CD4-positive, alpha-beta T cell (primary cell): Measurements from ENCODE around the gene HMSD. TPM values are rescaled to one million over a fixed set of nuclear protein-coding genes. Genes with fewer than 3 reads are reported as not detected.

ENCODE experiments used
- ATAC-seq: fragments of 200-7000 bp; cut with Tn5 transposase; one replicate; pipeline ENCODE4 v1.10.0; 2022; ENCODE audit warnings: mild to moderate bottlenecking; ENCODE audit not compliant: poor library complexity
- CTCF ChIA-PET: fragments of 350-600 bp; sonication (Branson Sonifier 250); formaldehyde crosslinking; loops from one replicate; lab custom pipeline; 2021; ENCODE audit warnings: antibody characterized with exemption, inconsistent platforms; lab: Charles Lee
- POLR2A ChIA-PET: fragments of 350-600 bp; sonication (Branson Sonifier 250); formaldehyde crosslinking; loops from one replicate; lab custom pipeline; 2021; ENCODE audit warnings: antibody characterized with exemption, inconsistent platforms; lab: Charles Lee
- DNase-seq, 14 experiments: peaks; one replicate each; pipeline ENCODE4 v3.0.0-alpha.2; 2013 to 2020; ENCODE audit warnings: mixed read lengths in 2 of 14
- H3K27ac ChIP-seq, 2 donors: one replicate each; pipeline versions ENCODE4 v1.5.1 to v1.7.0; 2013; ENCODE audit warnings: low read length in 2 of 2, low read depth in 1 of 2, mild to moderate bottlenecking in 1 of 2
- H3K27me3 ChIP-seq, 2 experiments: 1 replicate in 1 of 2; 2 replicates in 1 of 2; pipeline versions ENCODE4 v1.6.1 to v1.7.0; 2013; ENCODE audit warnings: low read length in 2 of 2, control low read depth in 1 of 2, mild to moderate bottlenecking in 1 of 2, moderate library complexity in 1 of 2; ENCODE audit not compliant: insufficient read depth in 2 of 2, control insufficient read depth in 1 of 2
- H3K36me3 ChIP-seq: one replicate; pipeline ENCODE4 v1.6.1; 2013; ENCODE audit warnings: low read length, control low read depth; ENCODE audit not compliant: insufficient read depth
- H3K4me1 ChIP-seq: one replicate; pipeline ENCODE4 v1.6.1; 2013; ENCODE audit warnings: low read length, control low read depth; ENCODE audit not compliant: insufficient read depth
- H3K4me3 ChIP-seq: one replicate; pipeline ENCODE4 v1.5.1; 2013; ENCODE audit warnings: mild to moderate bottlenecking, low read length, moderate library complexity
- H3K9me3 ChIP-seq, 2 experiments: 1 replicate in 1 of 2; 2 replicates in 1 of 2; pipeline versions ENCODE4 v1.6.1 to v1.7.0; 2013; ENCODE audit warnings: low read length in 2 of 2, mild to moderate bottlenecking in 2 of 2, control low read depth in 1 of 2, moderate library complexity in 1 of 2; ENCODE audit not compliant: control insufficient read depth in 1 of 2, insufficient read depth in 1 of 2
- H3K27ac Mint-ChIP-seq: one replicate; pipeline ENCODE4 v1.8.0; 2020; ENCODE audit warnings: mixed read lengths
- H3K27me3 Mint-ChIP-seq: one replicate; pipeline ENCODE4 v1.8.0; 2021; ENCODE audit warnings: mixed read lengths
- H3K36me3 Mint-ChIP-seq: one replicate; pipeline ENCODE4 v1.8.0; 2021; ENCODE audit warnings: low read depth, mixed read lengths
- H3K4me1 Mint-ChIP-seq: one replicate; pipeline ENCODE4 v1.8.0; 2021; ENCODE audit warnings: low read depth, mixed read lengths
- H3K4me3 Mint-ChIP-seq: one replicate; pipeline ENCODE4 v1.8.0; 2020; ENCODE audit warnings: mild to moderate bottlenecking, mixed read lengths
- H3K9me3 Mint-ChIP-seq: one replicate; pipeline ENCODE4 v1.8.0; 2020; ENCODE audit warnings: mixed read lengths
- CTCF ChIP-seq: fragments of 200-600 bp; IDR thresholded peaks from one replicate; pipeline ENCODE4 v1.8.0; 2022; ENCODE audit warnings: antibody characterized with exemption, mild to moderate bottlenecking
- intact Hi-C, 2 experiments: fragments of 100-400 bp; cut with DNase I in 1 of 2; cut with micrococcal nuclease in 1 of 2; formaldehyde crosslinking; loops; one replicate each; pipeline versions ENCODE4 v1.15.1 to v1.9.0; 2023 to 2025; cut with DNase I, micrococcal nuclease
- total RNA-seq, 174 experiments: library from RNA in 2 of 174; stranded (reverse) in 2 of 174; gene quantifications; one replicate each; pipeline ENCODE4 v1.2.3 and lab custom pipeline; 2021 to 2026

The HMSD gene
- total RNA-seq, 2 experiments from 2014 or later, result not detected

GRCh38 chr18:63905361-63905760 is 43.7 kb upstream of the HMSD start:
- Mint-ChIP-seq H3K27me3 (peaks cover 27% of the 10 kb centered on the region), H3K27ac (no peak overlapping the region), H3K36me3 (no peaks in the 10 kb centered on the region), H3K4me1 (no peaks in the 10 kb centered on the region), H3K4me3 (no peak overlapping the region), H3K9me3 (no peaks in the 10 kb centered on the region)
- Histone ChIP-seq H3K9me3 (no peaks in the 10 kb centered on the region), H3K36me3 (no peaks in the 10 kb centered on the region), H3K4me1 (no peaks in the 10 kb centered on the region), H3K27me3 (no peaks in the 10 kb centered on the region), H3K27ac (no peak overlapping the region), H3K4me3 (no peak overlapping the region)
- DNase-seq, result no peak
- no peak for ATAC-seq
- TF ChIP-seq CTCF, result no peak
- intact Hi-C loops, result no loop called here
- ChIA-PET POLR2A (no interaction called here), CTCF (no interaction called here)

GRCh38 chr18:63906056-63906455 is 43.0 kb upstream of the HMSD start:
- H3K4me1 ChIP-seq, result no peaks in the 10 kb centered on the region
- H3K27me3 ChIP-seq, result no peaks in the 10 kb centered on the region
- no peak overlapping the region for H3K27ac Mint-ChIP-seq
- H3K27ac ChIP-seq, result no peak overlapping the region
- DNase-seq, result no peak
- H3K4me3 ChIP-seq, result no peak overlapping the region
- no peak for TF ChIP-seq CTCF
- no peaks in the 10 kb centered on the region for H3K9me3 ChIP-seq
- ATAC-seq, result no peak
- H3K36me3 Mint-ChIP-seq, result no peaks in the 10 kb centered on the region
- no peaks in the 10 kb centered on the region for H3K36me3 ChIP-seq
- H3K4me1 Mint-ChIP-seq, result no peaks in the 10 kb centered on the region
- intact Hi-C loops, result no loop called here
- no peak overlapping the region for H3K4me3 Mint-ChIP-seq
- ChIA-PET POLR2A (no interaction called here), CTCF (no interaction called here)
- no peaks in the 10 kb centered on the region for H3K9me3 Mint-ChIP-seq
- H3K27me3 Mint-ChIP-seq, result peaks cover 27% of the 10 kb centered on the region

- Histone ChIP-seq H3K9me3 (no peaks in the 10 kb centered on the region), H3K4me3 (no peak within 1 kb of the TSS), H3K27me3 (peaks cover 0 to 1% of the 10 kb centered on the region in 2 experiments), H3K4me1 (no peaks in the 10 kb centered on the region), H3K36me3 (no peaks in the 10 kb centered on the region), H3K27ac (no peak within 1 kb of the TSS)
- TF ChIP-seq CTCF, result no peak
- H3K27ac Mint-ChIP-seq, result no peak within 1 kb of the TSS
- peaks cover 39% of the 10 kb centered on the region for H3K27me3 Mint-ChIP-seq
- ATAC-seq (no peak), DNase-seq (no peak)
- no peaks in the 10 kb centered on the region for H3K36me3 Mint-ChIP-seq
- no peak within 1 kb of the TSS for H3K4me3 Mint-ChIP-seq
- intact Hi-C loops, result no loop called here
- H3K9me3 Mint-ChIP-seq, result no peaks in the 10 kb centered on the region
- H3K4me1 Mint-ChIP-seq, result no peaks in the 10 kb centered on the region
- CTCF ChIA-PET, result no interaction called here
- POLR2A ChIA-PET, result no interaction called here
These were observed 41.4 kb upstream of the HMSD start, which contains the start of gene SERPINB10 for GRCh38 chr18:63907664-63908063. Gene SERPINB10 (plus strand): TSS chr18:63907958. CDS start chr18:63915511, 7,553 bp downstream.
